ENCODE measurements around the gene TMEM203.

TMEM203 gene

DNA sequence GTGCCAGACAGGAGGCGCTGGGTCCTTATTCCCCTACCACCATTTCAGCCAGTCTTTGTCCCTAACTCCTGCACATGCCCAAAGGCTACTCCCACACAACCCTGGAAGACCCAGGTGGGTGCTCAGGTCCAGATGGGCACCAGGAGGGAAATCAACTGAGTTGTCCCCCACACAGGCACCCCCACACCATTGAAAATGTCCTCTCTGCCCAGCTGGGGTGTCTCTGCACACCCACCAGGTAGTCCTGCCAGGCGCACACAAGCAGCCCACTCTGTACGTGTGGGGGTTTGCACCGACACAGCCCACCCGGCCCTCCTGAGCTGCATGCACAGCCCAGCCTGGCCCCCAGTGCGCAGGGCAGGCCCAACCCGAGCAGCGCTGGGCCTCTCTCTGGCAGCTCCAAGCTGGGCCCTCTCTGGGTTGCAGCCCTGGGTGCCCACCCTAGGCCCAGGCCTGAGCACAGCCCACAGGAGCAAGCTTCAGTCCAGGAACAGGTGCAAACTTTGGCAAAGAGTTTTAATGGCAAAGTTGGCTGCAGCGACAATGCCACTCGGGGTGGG is 14.4 kb upstream of the TMEM203 start:
- DNase-seq (ENCODE audit: low read depth in 2 of 2): no peak

DNA sequence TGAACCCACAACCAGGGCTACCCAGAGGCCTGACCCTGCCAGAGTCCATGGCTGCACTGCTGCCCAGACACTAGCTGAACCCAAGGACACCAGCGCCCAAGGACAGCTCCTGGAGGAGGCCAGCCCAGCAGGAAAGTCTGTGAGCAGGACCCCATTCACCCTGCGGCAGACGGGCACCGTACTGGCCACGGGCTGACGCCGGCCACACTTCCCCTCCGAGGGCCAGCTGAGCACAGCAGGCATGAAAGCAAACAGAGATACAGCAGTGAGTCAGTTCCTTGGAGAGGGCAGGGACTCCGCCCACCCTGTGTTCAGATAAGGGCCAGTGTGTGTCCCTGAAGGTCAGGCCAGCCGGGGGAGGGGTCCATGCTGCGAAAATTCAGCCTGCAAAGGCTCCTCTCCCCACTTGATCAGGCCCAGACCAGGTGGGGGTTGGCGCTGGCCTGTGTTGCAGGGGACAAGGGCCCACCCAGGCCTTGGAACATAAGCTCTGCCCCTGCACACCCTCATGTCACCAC is 13.4 kb upstream of the TMEM203 start:
- no peak for DNase-seq (ENCODE audit: low read depth in 2 of 2)

DNA sequence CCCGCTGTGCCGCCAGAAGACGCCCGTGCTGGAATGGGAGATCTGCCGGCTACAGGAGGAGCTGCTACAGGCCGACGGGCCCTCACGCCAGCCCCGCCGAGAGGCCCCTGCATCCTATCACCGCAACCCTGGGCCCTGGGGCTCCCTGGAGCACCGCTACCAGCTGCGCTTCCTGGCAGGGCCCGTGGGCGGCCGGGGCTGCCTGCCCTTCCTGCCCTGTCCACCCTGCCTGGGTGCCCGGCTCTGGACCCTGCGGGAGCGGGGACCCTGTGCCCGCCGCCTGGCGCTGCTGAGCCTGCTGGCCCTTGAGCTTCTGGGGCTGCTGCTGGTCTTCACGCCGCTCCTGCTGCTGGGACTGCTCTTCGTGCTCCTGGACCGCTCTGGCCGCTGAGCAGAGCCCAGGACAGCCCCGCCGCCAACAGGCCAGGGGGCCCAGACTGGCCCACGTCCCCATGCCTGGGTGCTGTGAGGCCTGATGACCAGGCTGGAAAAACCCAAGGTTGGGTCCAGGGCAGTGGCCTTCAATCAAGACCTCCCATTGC is 12.8 kb upstream of the TMEM203 start:
- DNase-seq (ENCODE audit: low read depth in 2 of 2): no peak

GRCh38 chr9:137217276-137218211 is 12.1 kb upstream of the TMEM203 start:
- DNase-seq (ENCODE audit: low read depth in 2 of 2): no peak

- no peak for DNase-seq (ENCODE audit: low read depth in 2 of 2)
Measured at GRCh38 chr9:137216188-137216965, 10.9 kb upstream of the TMEM203 start.

GRCh38 chr9:137215196-137215986 is 9.9 kb upstream of the TMEM203 start:
- no peak for DNase-seq (ENCODE audit: low read depth in 2 of 2)

- no peak for DNase-seq (ENCODE audit: low read depth in 2 of 2)
Measured at GRCh38 chr9:137214620-137215019, 9.2 kb upstream of the TMEM203 start.

- no peak for DNase-seq (ENCODE audit: low read depth in 2 of 2)
Measured at GRCh38 chr9:137213160-137214060, 8.0 kb upstream of the TMEM203 start.

GRCh38 chr9:137212520-137212919 is 7.1 kb upstream of the TMEM203 start:
- DNase-seq (ENCODE audit: low read depth in 2 of 2): no peak

DNA sequence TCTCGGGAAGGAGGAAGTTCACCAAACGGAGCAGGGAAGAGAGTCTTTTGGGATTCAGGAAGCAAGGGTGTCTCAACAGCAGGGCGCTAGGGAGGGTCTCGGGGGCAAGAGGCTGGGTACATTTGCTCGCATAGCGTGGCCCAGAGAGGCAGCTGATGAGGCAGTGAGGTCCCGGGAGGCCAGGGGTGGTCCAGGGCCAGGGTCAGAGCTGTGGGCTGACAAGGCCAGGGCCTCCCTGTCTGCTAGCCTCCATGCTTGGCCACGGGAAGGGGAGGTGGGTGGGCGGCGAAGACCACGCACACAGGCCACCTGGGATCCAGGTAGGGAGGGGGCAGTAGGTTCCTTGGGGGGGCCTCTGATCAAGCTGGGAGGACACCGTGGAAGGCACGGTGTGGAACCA is 6.1 kb upstream of the TMEM203 start:
- no peak for DNase-seq (ENCODE audit: low read depth in 2 of 2)

DNA sequence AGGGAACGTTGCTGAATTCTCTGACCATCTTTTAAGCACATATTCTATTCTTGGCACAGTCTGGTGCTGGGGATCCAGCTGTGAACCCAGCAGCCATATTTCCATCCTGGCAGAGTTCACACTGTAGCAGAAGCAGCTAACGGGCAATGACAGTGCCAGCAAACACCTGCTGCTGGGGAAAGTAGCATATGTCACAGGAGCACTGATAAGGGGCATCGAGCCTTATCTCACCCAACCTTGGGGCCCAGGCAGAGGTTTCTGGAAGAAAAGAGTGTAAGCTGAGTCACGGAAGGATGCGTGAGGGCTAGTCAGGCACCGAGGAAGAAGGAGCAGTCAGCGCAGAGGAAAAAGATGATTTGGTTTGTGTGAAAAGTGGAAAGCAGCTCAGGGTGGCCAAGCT is 1.2 kb upstream of the TMEM203 start:
- DNase-seq (ENCODE audit: low read depth in 2 of 2): no peak

- DNase-seq (ENCODE audit: low read depth in 2 of 2): no peak
Measured at GRCh38 chr9:137204731-137205125, 720 bp downstream of the TMEM203 start.

- no peak for DNase-seq (ENCODE audit: low read depth in 2 of 2)
Measured at GRCh38 chr9:137202966-137203365, 2.5 kb downstream of the TMEM203 start.

DNA sequence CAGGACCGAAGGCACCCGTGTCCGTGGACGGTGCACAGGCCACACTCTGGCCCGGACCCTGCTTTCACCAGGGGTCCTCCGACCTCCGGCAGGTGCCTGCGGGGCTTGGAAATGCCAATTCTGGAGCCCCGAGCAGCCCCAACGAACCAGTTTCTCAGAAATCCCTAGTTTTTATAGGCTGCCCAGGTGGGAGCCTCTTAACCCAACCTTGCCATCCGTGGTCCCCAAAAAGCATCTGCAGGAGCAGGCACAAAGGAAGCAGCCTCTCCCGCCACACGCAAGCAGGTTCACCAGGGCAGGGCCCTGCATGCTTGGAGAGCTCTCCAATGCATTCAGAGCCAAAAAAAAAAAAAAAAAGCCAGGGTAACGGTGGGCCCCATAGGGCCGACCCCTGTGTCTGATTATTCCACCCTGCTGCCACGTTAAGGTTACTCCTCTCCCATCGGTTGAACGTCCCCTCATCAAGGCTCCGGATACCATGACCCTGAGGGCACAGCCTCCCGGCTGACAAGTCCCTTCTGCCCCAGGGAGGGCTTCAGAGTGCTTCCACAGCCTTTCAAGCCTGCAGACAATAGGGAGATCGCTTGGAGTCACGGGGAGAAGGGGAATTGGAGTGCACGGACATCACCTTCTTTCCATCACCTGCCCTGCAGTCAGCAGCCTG is 4.1 kb downstream of the TMEM203 start:
- no peak for DNase-seq (ENCODE audit: low read depth in 2 of 2)

GRCh38 chr9:137200311-137201204 is 4.9 kb downstream of the TMEM203 start, which contains the start of gene TPRN:
Gene TPRN, minus strand, starts transcription at chr9:137200741. Its CDS starts 30 bp downstream, at chr9:137200711.
- DNase-seq (ENCODE audit: low read depth in 2 of 2): peak; percentile 96 to 99

DNA sequence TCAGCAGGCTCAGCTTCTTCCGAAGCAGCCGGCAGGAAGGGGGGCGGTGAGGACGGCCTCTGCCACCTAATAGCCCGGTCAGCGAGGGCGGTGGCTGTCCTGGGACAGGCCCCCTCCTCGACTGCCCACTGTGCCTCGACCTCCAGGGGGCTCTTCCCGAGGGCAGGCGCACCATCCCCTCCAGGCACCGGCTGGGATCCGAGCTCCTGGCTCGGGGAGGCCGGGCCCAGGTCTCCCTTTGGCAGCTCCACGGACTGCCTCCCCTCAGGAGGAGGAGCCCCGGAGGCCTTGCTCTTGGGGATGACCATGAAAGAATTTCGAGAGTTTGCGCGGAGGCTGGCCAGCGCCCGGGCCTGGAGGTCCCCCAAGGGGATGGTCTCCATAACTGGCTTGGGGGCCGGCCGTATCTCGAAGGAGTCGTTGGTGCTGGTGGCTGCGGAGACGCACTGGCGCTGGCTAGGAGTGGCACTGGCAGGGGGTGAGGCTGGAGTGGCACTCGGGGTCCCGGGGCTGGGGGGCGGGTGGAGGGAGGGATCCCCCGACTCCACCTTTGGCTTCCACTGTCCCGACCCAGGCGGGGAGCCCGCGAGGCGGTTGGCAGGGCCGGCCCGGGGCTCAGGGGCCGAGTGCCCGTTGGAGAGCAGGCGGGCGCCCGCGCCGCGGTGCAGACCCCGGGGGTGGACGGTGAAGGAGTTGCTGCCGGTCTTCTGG is 5.9 kb downstream of the TMEM203 start:
- DNase-seq (ENCODE audit: low read depth in 2 of 2): no peak

GRCh38 chr9:137198902-137199283 is 6.6 kb downstream of the TMEM203 start:
- DNase-seq (ENCODE audit: low read depth in 2 of 2): no peak
